ENCODE measurements around the gene SLC22A31. TPM values are rescaled to one million over a fixed set of nuclear protein-coding genes. Genes with fewer than 3 reads are reported as not detected.

Gene SLC22A31
- total RNA-seq, 2 experiments from 2014 or later, result not detected

DNA sequence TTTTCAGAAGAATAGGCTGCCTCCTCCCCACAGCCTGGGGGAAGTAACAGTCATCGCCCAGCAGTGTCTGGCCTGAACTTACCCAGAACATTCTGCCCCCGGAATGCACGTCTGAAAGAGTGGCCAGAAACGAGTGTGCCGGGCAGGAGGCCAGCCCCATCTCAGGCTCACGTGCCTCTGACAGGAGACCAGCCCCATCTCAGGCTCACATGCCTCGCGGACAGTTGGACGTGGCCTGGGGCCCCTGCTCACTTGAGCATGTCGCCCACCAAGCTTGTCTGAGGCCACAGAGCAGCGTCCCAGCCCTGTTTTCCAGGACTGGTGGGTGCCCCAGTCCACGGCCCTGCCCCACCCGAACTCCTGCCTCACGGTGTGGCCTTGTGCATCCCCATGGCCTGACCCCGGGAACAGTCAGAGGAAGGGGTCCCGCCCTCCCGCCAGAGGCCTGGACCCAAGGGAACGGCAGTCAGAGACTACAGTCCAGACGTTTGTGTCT lies 45.1 kb downstream of the SLC22A31 start:
- POLR2A ChIA-PET, result interaction anchor here (1.0 kb wide), 1 partner anchor 303 kb away, joined by 3 read pairs; no protein-coding TSS in a partner anchor
- H3K4me1 ChIP-seq (ENCODE audit: insufficient read depth, low read length, poor library complexity, severe bottlenecking), result peaks cover 21% of the 10 kb centered on the region
- 0 out of 2 replicates have a peak, but pooled peaks cover 5% of the 10 kb centered on the region for H3K9me3 ChIP-seq (ENCODE audit: low read length)
- CTCF ChIA-PET (ENCODE audit: unreplicated experiment), result no interaction called here
- H3K27ac ChIP-seq (ENCODE audit: low read depth, low read length, poor library complexity, severe bottlenecking), result no peak overlapping the region
- no peaks in the 10 kb centered on the region for H4K20me1 ChIP-seq (ENCODE audit: insufficient read depth, low read length)
- H2AFZ ChIP-seq (ENCODE audit: low read length), result no peak overlapping the region
- TF ChIP-seq CTCF (conservative IDR thresholded peaks at IDR 0.05; ENCODE audit: low read length), result no peak
- TF ChIP-seq EZH2phosphoT487 (IDR thresholded peaks at IDR 0.05; ENCODE audit: borderline replicate concordance, low read depth, low read length), result no peak
- no peaks in the 10 kb centered on the region for H3K9me2 ChIP-seq (ENCODE audit: insufficient read depth, low read length)
- DNase-seq (ENCODE audit: low spot score), result no peak
- peaks cover 26% of the 10 kb centered on the region for H3K36me3 ChIP-seq (ENCODE audit: insufficient read depth, low read length)
- no TSS peak for BruUV-seq (replicated peaks)
- no peak overlapping the region for H3K4me3 ChIP-seq (ENCODE audit: low read depth, low read length, poor library complexity, severe bottlenecking)
- intact Hi-C loops (cut with micrococcal nuclease; ENCODE audit: unreplicated experiment), result no loop called here
- H3K4me2 ChIP-seq (ENCODE audit: low read length), result no peak overlapping the region
- no peaks in the 10 kb centered on the region for H3K79me2 ChIP-seq (ENCODE audit: insufficient read depth, low read depth, low read length)

DNA sequence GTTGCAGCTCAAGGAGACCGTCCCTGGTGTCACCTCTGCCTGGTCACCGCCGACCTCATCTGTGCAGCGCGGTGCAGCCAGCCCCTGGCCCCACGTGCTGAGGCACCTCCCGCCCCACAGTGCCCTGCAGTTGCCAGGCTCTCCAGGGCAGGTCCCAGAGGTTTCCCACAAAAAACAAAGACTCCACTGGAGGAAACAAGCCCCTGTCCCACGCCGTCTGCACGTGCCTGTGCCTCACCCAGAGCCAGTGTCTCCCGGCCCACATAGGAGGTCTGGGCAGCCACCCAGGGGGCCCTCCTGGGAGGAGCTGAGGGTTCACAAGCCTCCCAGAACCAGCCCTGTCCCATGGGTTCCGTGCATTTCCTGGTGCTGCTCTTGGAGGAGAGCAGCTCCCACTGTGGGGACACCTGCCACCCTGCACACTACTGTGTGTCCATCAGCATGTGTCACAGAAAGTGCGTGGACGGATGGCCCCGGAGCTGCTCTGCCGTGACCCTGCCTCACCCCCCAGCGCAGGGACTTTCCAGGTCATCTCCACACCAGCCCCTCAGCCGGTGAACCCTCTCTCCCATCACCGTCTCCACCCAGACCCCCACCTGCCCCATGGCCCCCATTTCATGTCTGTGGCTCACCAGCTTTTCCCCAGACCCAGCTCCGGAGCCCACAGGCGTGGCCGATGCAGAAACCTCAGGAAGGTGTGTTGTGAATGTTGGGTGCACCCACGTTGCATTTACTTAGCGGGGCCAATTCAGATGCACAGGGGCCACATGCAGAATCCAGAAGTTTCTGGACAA lies 45.8 kb downstream of the SLC22A31 start:
- peaks cover 21% of the 10 kb centered on the region for H3K4me1 ChIP-seq (ENCODE audit: insufficient read depth, low read length, poor library complexity, severe bottlenecking)
- no peaks in the 10 kb centered on the region for H3K9me2 ChIP-seq (ENCODE audit: insufficient read depth, low read length)
- no peak overlapping the region for H2AFZ ChIP-seq (ENCODE audit: low read length)
- no peak for TF ChIP-seq CTCF (conservative IDR thresholded peaks at IDR 0.05; ENCODE audit: low read length)
- TF ChIP-seq EZH2phosphoT487 (IDR thresholded peaks at IDR 0.05; ENCODE audit: borderline replicate concordance, low read depth, low read length), result no peak
- peak; percentile 20 for DNase-seq (ENCODE audit: low spot score)
- H3K27ac ChIP-seq (ENCODE audit: low read depth, low read length, poor library complexity, severe bottlenecking), result no peak overlapping the region
- no peaks in the 10 kb centered on the region for H4K20me1 ChIP-seq (ENCODE audit: insufficient read depth, low read length)
- peaks cover 8% of the 10 kb centered on the region; the same call in 1 of the 2 replicates for H3K9me3 ChIP-seq (ENCODE audit: low read length)
- no peak overlapping the region for H3K4me2 ChIP-seq (ENCODE audit: low read length)
- ChIA-PET CTCF (ENCODE audit: unreplicated experiment) (no interaction called here), POLR2A (interaction anchor here (1.0 kb wide), 1 partner anchor 302 kb away, joined by 3 read pairs; no protein-coding TSS in a partner anchor)
- no TSS peak for BruUV-seq (replicated peaks)
- intact Hi-C loops (cut with micrococcal nuclease; ENCODE audit: unreplicated experiment), result no loop called here
- peaks cover 33% of the 10 kb centered on the region for H3K36me3 ChIP-seq (ENCODE audit: insufficient read depth, low read length)
- no peaks in the 10 kb centered on the region for H3K79me2 ChIP-seq (ENCODE audit: insufficient read depth, low read depth, low read length)
- H3K4me3 ChIP-seq (ENCODE audit: low read depth, low read length, poor library complexity, severe bottlenecking), result no peak overlapping the region

- H4K20me1 ChIP-seq (ENCODE audit: insufficient read depth, low read length), result no peaks in the 10 kb centered on the region
- POLR2A ChIA-PET, result interaction anchor here (1.0 kb wide), 1 partner anchor 301 kb away, joined by 3 read pairs; no protein-coding TSS in a partner anchor
Observed at GRCh38 chr16:89153848-89154271, 46.5 kb downstream of the SLC22A31 start.

More at GRCh38 chr16:89153848-89154271, 46.5 kb downstream of the SLC22A31 start:
- no peak overlapping the region for H3K4me2 ChIP-seq (ENCODE audit: low read length)
- no peak for TF ChIP-seq CTCF (conservative IDR thresholded peaks at IDR 0.05; ENCODE audit: low read length)
- no peak for TF ChIP-seq EZH2phosphoT487 (IDR thresholded peaks at IDR 0.05; ENCODE audit: borderline replicate concordance, low read depth, low read length)
- no peak for DNase-seq (ENCODE audit: low spot score)
- peaks cover 40% of the 10 kb centered on the region for H3K36me3 ChIP-seq (ENCODE audit: insufficient read depth, low read length)
- H3K4me1 ChIP-seq (ENCODE audit: insufficient read depth, low read length, poor library complexity, severe bottlenecking), result peaks cover 21% of the 10 kb centered on the region
- H3K27ac ChIP-seq (ENCODE audit: low read depth, low read length, poor library complexity, severe bottlenecking), result no peak overlapping the region
- H3K79me2 ChIP-seq (ENCODE audit: insufficient read depth, low read depth, low read length), result no peaks in the 10 kb centered on the region
- no peaks in the 10 kb centered on the region for H3K9me2 ChIP-seq (ENCODE audit: insufficient read depth, low read length)
- intact Hi-C loops (cut with micrococcal nuclease; ENCODE audit: unreplicated experiment), result no loop called here
- H2AFZ ChIP-seq (ENCODE audit: low read length), result no peak overlapping the region
- BruUV-seq (replicated peaks), result no TSS peak
- H3K4me3 ChIP-seq (ENCODE audit: low read depth, low read length, poor library complexity, severe bottlenecking), result no peak overlapping the region
- CTCF ChIA-PET (ENCODE audit: unreplicated experiment), result no interaction called here
- peaks cover 15% of the 10 kb centered on the region; the same call in 1 of the 2 replicates for H3K9me3 ChIP-seq (ENCODE audit: low read length)
